HCT116 (cell line): ENCODE measurements around the gene C14orf180. TPM values are rescaled to one million over a fixed set of nuclear protein-coding genes. Genes with fewer than 3 reads are reported as not detected.

Experiments
- ATAC-seq: fragments of 200-7000 bp; cut with Tn5 transposase; 2 replicates; pipeline ENCODE4 v1.9.1; 2020; ENCODE audit warnings: mild to moderate bottlenecking, moderate library complexity
- BruUV-seq: library from RNA; stranded (reverse); fragments of 400-500 nt; replicated peaks from 2 replicates; lab custom pipeline; 2021; lab: Mats Ljungman, UMichigan
- CTCF ChIA-PET: fragments of 300-600 bp; sonication (Branson Sonifier 250); formaldehyde crosslinking; loops from one replicate; lab custom pipeline; 2021; ENCODE audit warnings: antibody characterized with exemption; lab: Charles Lee
- POLR2A ChIA-PET: fragments of 300-600, 350-600 bp; sonication (Branson Sonifier 250); formaldehyde crosslinking; loops from one replicate; lab custom pipeline; 2021; ENCODE audit warnings: antibody characterized with exemption; lab: Charles Lee
- RAD21 ChIA-PET, 2 experiments: fragments of 300-600 bp; sonication (Branson Sonifier 250); formaldehyde crosslinking; loops; one replicate each; lab custom pipeline; 2023; ENCODE audit warnings: low total read pairs in 2 of 2; ENCODE audit not compliant: uncharacterized antibody in 2 of 2, unreplicated experiment in 2 of 2, low non-redundant PET in 1 of 2; lab: Charles Lee
- DNase-seq: peaks from one replicate; pipeline ENCODE4 v3.0.0-alpha.2; 2010; ENCODE audit warnings: low read depth, low spot score
- H2AFZ ChIP-seq: fragments of 200-600 bp; shearing (Covaris generic), sonication (generic); 2 replicates; pipeline ENCODE4 v1.6.1; 2017; ENCODE audit warnings: low read depth, mixed run types, mixed read lengths, antibody characterized with exemption, low read length; ENCODE audit not compliant: poor library complexity, severe bottlenecking
- H3K27ac ChIP-seq: 2 replicates; pipeline ENCODE4 v1.5.1; 2012; ENCODE audit warnings: low read depth, low read length
- H3K27me3 ChIP-seq: fragments of 200-600 bp; sonication (generic); 2 replicates; pipeline ENCODE4 v1.6.1; 2016; ENCODE audit warnings: mixed run types, low read length, mixed read lengths; ENCODE audit not compliant: insufficient read depth
- H3K36me3 ChIP-seq, 2 experiments: fragments of 200-500 bp in 1 of 2; fragments of 200-600 bp in 1 of 2; sonication (Bioruptor generic) in 1 of 2; sonication (generic) in 1 of 2; 2 replicates each; pipeline versions ENCODE4 v1.5.1 to v1.6.1; 2014 to 2016; ENCODE audit warnings: low read length in 2 of 2, inconsistent platforms in 1 of 2, mixed read lengths in 1 of 2, mixed run types in 1 of 2; ENCODE audit not compliant: insufficient read depth in 2 of 2, control insufficient read depth in 1 of 2
- H3K4me1 ChIP-seq, 2 experiments: fragments of 200-600 bp in 1 of 2; sonication (generic) in 1 of 2; 2 replicates each; pipeline versions ENCODE4 v1.5.1 to v1.6.1; 2012 to 2017; ENCODE audit warnings: low read length in 2 of 2, inconsistent platforms in 1 of 2, mild to moderate bottlenecking in 1 of 2, mixed read lengths in 1 of 2, mixed run types in 1 of 2, moderate library complexity in 1 of 2; ENCODE audit not compliant: insufficient read depth in 2 of 2, control insufficient read depth in 1 of 2
- H3K4me2 ChIP-seq: fragments of 200-600 bp; sonication (generic); 2 replicates; pipeline ENCODE4 v1.6.1; 2017; ENCODE audit warnings: mixed run types, low read length, mixed read lengths
- H3K4me3 ChIP-seq, 2 experiments: fragments of 200-600 bp in 1 of 2; sonication (generic) in 1 of 2; replicated peaks in 1 of 2; 2 replicates each; pipeline ENCODE4 v1.5.1; 2011 to 2016; ENCODE audit warnings: low read length in 2 of 2, control low read depth in 1 of 2, low read depth in 1 of 2, mild to moderate bottlenecking in 1 of 2, mixed read lengths in 1 of 2, mixed run types in 1 of 2
- H3K79me2 ChIP-seq: fragments of 200-600 bp; sonication (generic); 2 replicates; pipeline ENCODE4 v1.6.1; 2017; ENCODE audit warnings: mild to moderate bottlenecking, mixed run types, low read length, moderate library complexity, mixed read lengths; ENCODE audit not compliant: insufficient read depth
- H3K9ac ChIP-seq: fragments of 200-600 bp; sonication (generic); 2 replicates; pipeline ENCODE4 v1.6.1; 2016; ENCODE audit warnings: low read length, mixed read lengths
- H3K9me2 ChIP-seq: fragments of 200-600 bp; sonication (generic), shearing (Covaris generic); 2 replicates; pipeline ENCODE4 v1.6.1; 2017; ENCODE audit warnings: mixed run types, mild to moderate bottlenecking, moderate library complexity; ENCODE audit not compliant: insufficient read depth
- H3K9me3 ChIP-seq, 2 experiments: fragments of 200-500 bp in 1 of 2; fragments of 200-600 bp in 1 of 2; sonication (Bioruptor generic) in 1 of 2; sonication (generic) in 1 of 2; 2 replicates each; pipeline ENCODE4 v1.6.1; 2014 to 2017; ENCODE audit warnings: low read length in 2 of 2, mixed read lengths in 2 of 2, inconsistent platforms in 1 of 2, low read depth in 1 of 2, mild to moderate bottlenecking in 1 of 2, mixed run types in 1 of 2, moderate library complexity in 1 of 2; ENCODE audit not compliant: control insufficient read depth in 1 of 2, insufficient read depth in 1 of 2
- H4K20me1 ChIP-seq: fragments of 200-600 bp; sonication (generic), shearing (Covaris generic); 2 replicates; pipeline ENCODE4 v1.6.1; 2017; ENCODE audit warnings: mixed run types, mild to moderate bottlenecking, moderate library complexity; ENCODE audit not compliant: insufficient read depth
- CBX3 ChIP-seq: IDR thresholded peaks from 2 replicates; pipeline ENCODE4 v1.6.1; 2012; ENCODE audit warnings: low read depth
- CEBPB ChIP-seq: IDR thresholded peaks from 2 replicates; pipeline ENCODE4 v1.6.1; 2012; ENCODE audit warnings: low read depth
- EGR1 ChIP-seq: IDR thresholded peaks from 2 replicates; pipeline ENCODE4 v1.6.1; 2012; ENCODE audit warnings: low read depth
- ELF1 ChIP-seq: IDR thresholded peaks from 2 replicates; pipeline ENCODE4 v1.6.1; 2012; ENCODE audit warnings: low read depth, borderline replicate concordance
- FOSL1 ChIP-seq: IDR thresholded peaks from 2 replicates; pipeline ENCODE4 v1.6.1; 2012; ENCODE audit warnings: low read depth
- JUND ChIP-seq: IDR thresholded peaks from 2 replicates; pipeline ENCODE4 v1.6.1; 2012
- POLR2A ChIP-seq: IDR thresholded peaks from 2 replicates; pipeline ENCODE4 v1.7.0; 2011; ENCODE audit warnings: borderline replicate concordance; ENCODE audit not compliant: insufficient read depth, insufficient read length; ENCODE audit errors: extremely low read depth
- POLR2AphosphoS5 ChIP-seq: IDR thresholded peaks from 2 replicates; pipeline ENCODE4 v1.6.1; 2011; ENCODE audit warnings: mild to moderate bottlenecking, low read depth, low read length, moderate library complexity
- RAD21 ChIP-seq: IDR thresholded peaks from 2 replicates; pipeline ENCODE4 v1.6.1; 2012; ENCODE audit warnings: low read depth, mild to moderate bottlenecking
- SIN3A ChIP-seq: IDR thresholded peaks from 2 replicates; pipeline ENCODE4 v1.6.1; 2012; ENCODE audit warnings: low read depth
- SRF ChIP-seq: IDR thresholded peaks from 2 replicates; pipeline ENCODE4 v1.6.1; 2012; ENCODE audit warnings: low read depth
- TCF7L2 ChIP-seq: IDR thresholded peaks from 2 replicates; pipeline ENCODE4 v1.7.0; 2011; ENCODE audit warnings: borderline replicate concordance, inconsistent platforms; ENCODE audit not compliant: insufficient read depth, insufficient read length; ENCODE audit errors: extremely low read depth
- ZNF274 ChIP-seq: fragments of 200-500 bp; sonication (Bioruptor generic); IDR thresholded peaks from 2 replicates; pipeline ENCODE4 v1.6.1; 2014; ENCODE audit warnings: mild to moderate bottlenecking, low read depth, low read length, inconsistent platforms
- intact Hi-C: fragments of 100-400 bp; cut with micrococcal nuclease; formaldehyde crosslinking; loops from 2 replicates; pipeline ENCODE4 v1.10.0; 2022
- total RNA-seq: library from RNA; stranded (reverse); gene quantifications from one replicate; pipeline ENCODE4 v1.2.1, GENCODE V29; 2021; ENCODE audit not compliant: unreplicated experiment
- TF ChIP-seq, protein P1 (sequence below): IDR thresholded peaks from 2 replicates; pipeline ENCODE4 v1.6.1; 2011; ENCODE audit warnings: mild to moderate bottlenecking, low read length, moderate library complexity; ENCODE audit not compliant: insufficient replicate concordance; ENCODE audit errors: extremely low read depth
- TF ChIP-seq, protein P2 (sequence below): IDR thresholded peaks from 2 replicates; pipeline ENCODE4 v1.6.1; 2012

C14orf180 gene
- total RNA-seq, 1 experiment from 2014 or later: not detected

DNA sequence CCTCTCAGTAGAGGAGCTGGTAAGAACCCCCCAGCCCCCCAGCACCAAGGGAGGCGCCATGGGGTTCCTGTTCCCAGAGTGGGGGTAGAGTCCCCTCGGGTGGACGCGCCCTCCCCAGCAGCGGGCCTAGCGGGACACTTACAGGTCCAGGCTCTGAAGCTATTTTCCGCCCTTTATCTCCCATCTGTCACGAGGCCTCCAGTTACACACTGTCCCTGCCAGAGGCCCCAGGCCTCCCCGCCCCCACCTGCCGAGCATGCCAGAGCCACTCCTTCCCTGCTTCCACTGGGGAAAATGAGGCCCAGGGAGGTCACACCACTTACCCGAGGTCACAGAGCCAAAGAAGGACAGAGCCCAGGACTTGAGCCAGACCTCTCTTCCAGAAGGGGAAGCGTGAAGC is 3.1 kb downstream of the C14orf180 start:
- Histone ChIP-seq H2AFZ (no peak overlapping the region), H3K4me3 (no peak overlapping the region), H3K4me1 (no peaks in the 10 kb centered on the region), H3K9ac (no peak overlapping the region), H3K4me2 (no peak overlapping the region), H3K9me2 (no peaks in the 10 kb centered on the region), H3K79me2 (no peaks in the 10 kb centered on the region), H3K36me3 (no peaks in the 10 kb centered on the region), H3K27me3 (no peaks in the 10 kb centered on the region), H3K27ac (no peak overlapping the region), H4K20me1 (no peaks in the 10 kb centered on the region), H3K9me3 (no peaks in the 10 kb centered on the region)
- DNase-seq (no peak), ATAC-seq (no peak)
- POLR2A ChIA-PET: no interaction called here
- BruUV-seq: no TSS peak
- intact Hi-C loops: no loop called here
- RAD21 ChIA-PET: no interaction called here
- TF ChIP-seq JUND (no peak), EGR1 (no peak), SIN3A (no peak), CBX3 (no peak), RAD21 (no peak), POLR2AphosphoS5 (no peak), CEBPB (no peak), SRF (no peak), POLR2A (no peak), ELF1 (no peak), FOSL1 (no peak), ZNF274 (no peak), TCF7L2 (no peak)
- TF ChIP-seq, protein P1, sequence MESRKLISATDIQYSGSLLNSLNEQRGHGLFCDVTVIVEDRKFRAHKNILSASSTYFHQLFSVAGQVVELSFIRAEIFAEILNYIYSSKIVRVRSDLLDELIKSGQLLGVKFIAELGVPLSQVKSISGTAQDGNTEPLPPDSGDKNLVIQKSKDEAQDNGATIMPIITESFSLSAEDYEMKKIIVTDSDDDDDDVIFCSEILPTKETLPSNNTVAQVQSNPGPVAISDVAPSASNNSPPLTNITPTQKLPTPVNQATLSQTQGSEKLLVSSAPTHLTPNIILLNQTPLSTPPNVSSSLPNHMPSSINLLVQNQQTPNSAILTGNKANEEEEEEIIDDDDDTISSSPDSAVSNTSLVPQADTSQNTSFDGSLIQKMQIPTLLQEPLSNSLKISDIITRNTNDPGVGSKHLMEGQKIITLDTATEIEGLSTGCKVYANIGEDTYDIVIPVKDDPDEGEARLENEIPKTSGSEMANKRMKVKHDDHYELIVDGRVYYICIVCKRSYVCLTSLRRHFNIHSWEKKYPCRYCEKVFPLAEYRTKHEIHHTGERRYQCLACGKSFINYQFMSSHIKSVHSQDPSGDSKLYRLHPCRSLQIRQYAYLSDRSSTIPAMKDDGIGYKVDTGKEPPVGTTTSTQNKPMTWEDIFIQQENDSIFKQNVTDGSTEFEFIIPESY: no peak
- TF ChIP-seq, protein P2, sequence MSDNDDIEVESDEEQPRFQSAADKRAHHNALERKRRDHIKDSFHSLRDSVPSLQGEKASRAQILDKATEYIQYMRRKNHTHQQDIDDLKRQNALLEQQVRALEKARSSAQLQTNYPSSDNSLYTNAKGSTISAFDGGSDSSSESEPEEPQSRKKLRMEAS: no peak
- CTCF ChIA-PET: no interaction called here
